Motor neuron (in vitro differentiated cells): ENCODE results near the gene HJURP. TPM values are rescaled to one million over a fixed set of nuclear protein-coding genes. Genes with fewer than 3 reads are reported as not detected.

Experiments used
- ATAC-seq, 8 experiments: fragments of 200-7000 bp; cut with Tn5 transposase; replicated peaks in 6 of 8; 2 replicates each; pipeline ENCODE4 v1.8.0; 2021; ENCODE audit warnings: mild to moderate bottlenecking in 8 of 8, moderate library complexity in 8 of 8
- H3K27ac ChIP-seq, 2 donors: fragments of 250-450 bp; sonication (Bioruptor Pico); 2 replicates each; pipeline ENCODE4 v1.9.0; 2021; ENCODE audit warnings: antibody characterized with exemption in 2 of 2, mild to moderate bottlenecking in 2 of 2, moderate library complexity in 1 of 2
- H3K4me1 ChIP-seq, 2 donors: fragments of 250-450 bp; sonication (Bioruptor Pico); replicated peaks in 1 of 2; 2 replicates each; pipeline ENCODE4 v1.6.1; 2021; ENCODE audit warnings: antibody characterized with exemption in 2 of 2, mild to moderate bottlenecking in 2 of 2, moderate library complexity in 1 of 2
- H3K4me3 ChIP-seq, 5 donors: fragments of 250-450 bp; sonication (Bioruptor Pico); 2 replicates each; pipeline ENCODE4 v1.9.0; 2021; ENCODE audit warnings: antibody characterized with exemption in 5 of 5, mild to moderate bottlenecking in 5 of 5, moderate library complexity in 4 of 5
- WGBS, 10 experiments: fragments of 450-650 bp; shearing (Covaris generic); methylation state at CpG; one replicate each; pipeline ENCODE4 v1.0.0; 2022; 5-methylcytosine and 5-hydroxymethylcytosine counted together
- in situ Hi-C, 9 experiments: fragments of 400-800 bp; cut with MboI; loops; one replicate each; pipeline ENCODE4 v1.15.0; 2021; ENCODE audit warnings: low sequenced_read_pairs in 9 of 9, low pct_unique_long_range_greater_than_20kb in 2 of 9; ENCODE audit not compliant: unreplicated experiment in 9 of 9
- total RNA-seq, 8 experiments: library from RNA; unstranded; fragments of 300-600 nt; gene quantifications; 2 replicates each; pipeline versions ENCODE4 v1.2.3 to v1.2.4, GENCODE V29; 2022

HJURP gene
- total RNA-seq, 8 experiments from 2014 or later, result 0.71 to 27.9 (median 2.4) TPM

GRCh38 chr2:233799716-233800115, 54.6 kb downstream of the HJURP start:
- 41 to 94% (median 49%) methylated on average over 3 to 4 of the region's 5 CpGs; no CpG with 5 or more reads in 7 of the 10 experiments for WGBS, 10 experiments
- no peak for ATAC-seq
- Histone ChIP-seq H3K4me1 (no peaks in the 10 kb centered on the region), H3K27ac (no peak overlapping the region), H3K4me3 (no peak overlapping the region)
- in situ Hi-C loops, result no loop called here

- no peak for ATAC-seq
- no peaks in the 10 kb centered on the region for H3K4me1 ChIP-seq
- no peak overlapping the region for H3K4me3 ChIP-seq
- WGBS, 10 experiments, result 42 to 87% (median 76%) methylated on average over 1 to 4 of the region's 7 CpGs; no CpG with 5 or more reads in 4 of the 10 experiments
- H3K27ac ChIP-seq, result no peak overlapping the region
- in situ Hi-C loops, result no loop called here
Measured at GRCh38 chr2:233799087-233799665, 55.2 kb downstream of the HJURP start.

GRCh38 chr2:233798335-233799086, 55.8 kb downstream of the HJURP start:
- in situ Hi-C loops, result no loop called here
- Histone ChIP-seq H3K4me3 (no peak overlapping the region), H3K27ac (no peak overlapping the region), H3K4me1 (no peaks in the 10 kb centered on the region)
- ATAC-seq, result no peak
- 47 to 92% (median 76%) methylated on average over 3 to 8 of the region's 14 CpGs; no CpG with 5 or more reads in 3 of the 10 experiments for WGBS, 10 experiments

- in situ Hi-C loops, result no loop called here
- ATAC-seq, result peak in 3 of 8 experiments; percentile 48 to 89 (median 86)
- Histone ChIP-seq H3K27ac (no peak overlapping the region), H3K4me3 (no peak overlapping the region), H3K4me1 (no peaks in the 10 kb centered on the region)
- WGBS, 10 experiments, result 0 to 100% (median 100%) methylated on average over 1 to 2 of the region's 9 CpGs; no CpG with 5 or more reads in 6 of the 10 experiments
Measured at GRCh38 chr2:233796254-233796653, 58.1 kb downstream of the HJURP start.

GRCh38 chr2:233795735-233796171, 58.6 kb downstream of the HJURP start:
- in situ Hi-C loops, result no loop called here
- WGBS, 10 experiments, result 92 to 100% (median 100%) methylated on average over 1 to 7 of the region's 13 CpGs; no CpG with 5 or more reads in 7 of the 10 experiments
- no peak for ATAC-seq
- no peak overlapping the region for H3K4me3 ChIP-seq
- H3K27ac ChIP-seq, result no peak overlapping the region
- no peaks in the 10 kb centered on the region for H3K4me1 ChIP-seq

GRCh38 chr2:233794128-233794658, 60.1 kb downstream of the HJURP start:
- in situ Hi-C loops, result no loop called here
- no peaks in the 10 kb centered on the region for H3K4me1 ChIP-seq
- no peak for ATAC-seq
- H3K27ac ChIP-seq, result no peak overlapping the region
- 67 to 94% (median 89%) methylated on average over 2 to 9 of the region's 17 CpGs; no CpG with 5 or more reads in 5 of the 10 experiments for WGBS, 10 experiments
- H3K4me3 ChIP-seq, result no peak overlapping the region

GRCh38 chr2:233793465-233794127, 60.7 kb downstream of the HJURP start:
- WGBS, 10 experiments, result 43 to 100% (median 80%) methylated on average over 1 to 9 of the region's 18 CpGs; no CpG with 5 or more reads in 3 of the 10 experiments
- H3K4me3 ChIP-seq, result no peak overlapping the region
- no peaks in the 10 kb centered on the region for H3K4me1 ChIP-seq
- in situ Hi-C loops, result no loop called here
- H3K27ac ChIP-seq, result no peak overlapping the region
- no peak for ATAC-seq

GRCh38 chr2:233792720-233793119, 61.6 kb downstream of the HJURP start:
- no peak for ATAC-seq
- WGBS, 10 experiments, result 67 to 97% (median 79%) methylated on average over 1 to 6 of the region's 7 CpGs; no CpG with 5 or more reads in 3 of the 10 experiments
- in situ Hi-C loops, result no loop called here

GRCh38 chr2:233791883-233792329, 62.4 kb downstream of the HJURP start:
- ATAC-seq, result no peak
- H3K27ac ChIP-seq, result no peak overlapping the region
- WGBS, 10 experiments, result 62 to 80% (median 67%) methylated on average over 1 to 8 of the region's 9 CpGs; no CpG with 5 or more reads in 5 of the 10 experiments
- in situ Hi-C loops, result no loop called here
- H3K4me1 ChIP-seq, result no peaks in the 10 kb centered on the region
- H3K4me3 ChIP-seq, result no peak overlapping the region

More at GRCh38 chr2:233792720-233793119, 61.6 kb downstream of the HJURP start:
- H3K4me1 ChIP-seq, result no peaks in the 10 kb centered on the region
- H3K27ac ChIP-seq, result no peak overlapping the region
- no peak overlapping the region for H3K4me3 ChIP-seq

- no peaks in the 10 kb centered on the region for H3K4me1 ChIP-seq
- H3K4me3 ChIP-seq, result no peak overlapping the region
- ATAC-seq, result no peak
- in situ Hi-C loops, result no loop called here
- no peak overlapping the region for H3K27ac ChIP-seq
- 48 to 89% (median 85%) methylated on average over 3 to 15 of the region's 18 CpGs; no CpG with 5 or more reads in 5 of the 10 experiments for WGBS, 10 experiments
Measured at GRCh38 chr2:233791151-233791882, 63.0 kb downstream of the HJURP start.

GRCh38 chr2:233789554-233789953, 64.8 kb downstream of the HJURP start:
- WGBS, 10 experiments, result 40 to 100% (median 82%) methylated on average over 1 to 3 of the region's 7 CpGs; no CpG with 5 or more reads in 2 of the 10 experiments
- H3K4me3 ChIP-seq, result no peak overlapping the region
- in situ Hi-C loops, result no loop called here
- H3K4me1 ChIP-seq, result no peaks in the 10 kb centered on the region
- ATAC-seq, result no peak
- no peak overlapping the region for H3K27ac ChIP-seq
